Ecto neural progenitor cell (in vitro differentiated cells): ENCODE data around the gene CFAP44.
"Not testable (repeated sequence)": the region's sequence is repeated elsewhere in the genome, so short reads cannot be mapped to it uniquely, and the experiment has no call there.

Experiments
- DNase-seq: peaks from one replicate; pipeline ENCODE4 v3.0.0-alpha.2; 2018; ENCODE audit warnings: low spot score

CFAP44 gene

DNA sequence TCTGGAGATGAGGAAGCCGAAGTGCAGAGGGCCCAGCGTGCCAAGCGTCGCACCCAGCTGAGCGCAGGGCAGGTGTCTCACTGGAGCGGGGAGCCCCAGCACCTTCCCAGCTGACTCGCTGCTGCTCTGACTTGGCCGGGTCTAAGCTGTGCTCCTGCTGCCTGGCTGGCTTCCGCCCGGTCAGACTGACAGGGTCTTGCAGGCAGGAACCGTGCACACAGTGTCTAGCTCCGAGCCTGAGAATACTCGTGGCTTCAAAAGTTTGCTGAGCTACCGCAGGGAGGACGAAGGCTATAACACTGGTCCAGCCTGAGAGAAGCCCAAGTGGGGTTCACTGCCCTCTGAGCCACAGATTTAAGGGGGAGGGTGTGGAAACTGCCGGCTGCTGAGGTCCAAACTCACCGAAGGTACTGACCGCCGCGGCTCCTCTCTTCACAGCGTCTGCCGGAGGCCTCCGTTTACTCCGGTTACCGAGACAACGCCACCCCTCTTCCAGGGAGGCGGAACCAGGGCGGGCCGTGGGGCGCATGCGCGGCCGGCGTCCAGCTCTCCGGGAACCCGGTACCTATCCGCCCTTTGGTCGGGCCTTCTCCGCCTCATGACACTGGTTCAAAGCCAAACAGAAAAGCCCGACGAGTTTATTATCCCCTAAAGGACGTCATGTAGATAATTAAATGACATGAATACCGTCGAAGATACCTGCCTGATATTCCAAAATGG is at the start of gene CFAP44:
Gene CFAP44 (minus strand): TSS at position 443 of the 720 bp plus-strand sequence. CDS start 7,829 bp downstream, outside the sequence.
- DNase-seq, result peak; percentile 91

- DNase-seq, result no peak
Measured at GRCh38 chr3:113485161-113485609, 43.9 kb upstream of the CFAP44 start.

DNA sequence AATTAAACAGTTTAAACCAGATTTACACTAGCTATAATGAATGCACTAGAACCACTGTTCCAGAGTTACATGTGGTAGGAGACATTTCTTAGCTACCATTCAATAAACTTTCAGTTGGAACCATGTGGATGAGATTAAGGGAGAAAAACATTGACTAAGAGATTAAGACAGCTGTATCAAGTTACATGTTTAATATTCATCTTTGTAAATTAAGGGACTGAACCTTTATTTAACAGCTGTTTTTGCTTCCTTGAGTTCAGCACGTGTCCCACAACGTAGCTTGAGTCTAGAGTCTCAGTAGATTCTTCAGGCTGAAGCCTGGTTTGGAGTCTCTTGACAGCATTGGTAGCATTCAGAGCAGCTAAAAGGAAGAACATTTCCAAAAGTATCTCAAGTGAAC is 27.2 kb upstream of the CFAP44 start:
- DNase-seq, result no peak

- no peak for DNase-seq
Measured at GRCh38 chr3:113461488-113461887, 20.2 kb upstream of the CFAP44 start.

- DNase-seq, result not testable (repeated sequence)
Measured at GRCh38 chr3:113458554-113458953, 17.3 kb upstream of the CFAP44 start.

GRCh38 chr3:113455446-113455845 is 14.2 kb upstream of the CFAP44 start:
- DNase-seq, result no peak

- DNase-seq, result no peak
Measured at GRCh38 chr3:113454630-113455029, 13.3 kb upstream of the CFAP44 start.

- no peak for DNase-seq
Measured at GRCh38 chr3:113454057-113454456, 12.8 kb upstream of the CFAP44 start.

DNA sequence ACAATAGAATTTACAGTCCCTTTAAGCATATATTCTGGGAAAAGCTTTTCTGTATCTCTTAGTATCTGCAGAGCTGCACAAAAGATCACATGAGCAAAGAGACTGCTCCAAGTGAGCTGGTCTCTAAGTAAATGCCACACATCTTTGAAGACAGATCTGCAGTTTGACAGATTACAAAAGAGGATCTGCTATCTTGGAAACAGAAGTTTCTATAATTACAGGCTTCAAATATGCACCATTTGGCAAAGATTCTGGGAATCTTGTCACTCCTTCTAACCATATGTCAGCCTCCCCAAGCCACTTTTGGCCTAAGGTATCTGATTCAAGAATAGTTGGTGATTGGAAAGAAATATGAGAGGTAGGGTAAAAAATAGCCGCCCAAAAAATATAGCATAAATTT is 9.6 kb upstream of the CFAP44 start:
- no peak for DNase-seq

- no peak for DNase-seq
Measured at GRCh38 chr3:113439606-113440005, 1.7 kb downstream of the CFAP44 start.

DNA sequence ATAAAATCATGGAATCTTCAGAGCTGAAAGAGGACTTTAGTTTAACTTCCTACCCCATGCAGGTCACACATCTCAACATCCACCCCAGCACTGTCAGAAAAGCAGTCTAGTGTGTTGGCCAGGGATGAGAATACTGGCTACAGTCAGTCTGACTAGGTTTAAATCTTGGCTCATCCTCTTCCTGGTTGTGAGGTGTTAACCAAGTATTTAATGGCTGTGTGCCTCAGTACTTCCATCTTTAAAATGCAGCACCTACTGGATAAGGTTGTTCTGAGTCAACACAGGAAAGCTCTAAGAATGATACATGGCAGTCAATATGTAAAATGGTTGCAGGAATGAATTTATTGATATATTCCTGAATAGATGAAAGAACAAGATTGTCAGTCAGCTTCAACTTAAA is 3.1 kb downstream of the CFAP44 start:
- DNase-seq, result no peak

DNA sequence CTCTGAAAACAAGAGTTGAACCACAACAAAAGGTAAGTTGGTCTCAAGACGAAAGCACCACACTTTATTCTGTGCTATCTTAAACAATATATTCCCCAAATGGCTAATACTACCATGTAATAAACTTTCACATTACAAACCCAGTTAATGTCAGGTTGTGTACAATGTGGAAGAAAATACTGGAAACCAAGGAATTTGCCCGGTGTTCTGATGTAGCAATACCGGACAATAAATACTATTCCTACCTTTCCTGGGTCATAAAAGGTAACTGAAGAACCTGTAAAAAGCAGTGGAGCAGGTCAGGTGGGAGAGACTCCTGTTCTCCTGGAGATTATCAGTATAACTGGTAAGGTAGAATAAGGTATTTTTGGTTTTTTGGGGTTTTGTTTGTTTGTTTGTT is 3.9 kb downstream of the CFAP44 start:
- no peak for DNase-seq

DNA sequence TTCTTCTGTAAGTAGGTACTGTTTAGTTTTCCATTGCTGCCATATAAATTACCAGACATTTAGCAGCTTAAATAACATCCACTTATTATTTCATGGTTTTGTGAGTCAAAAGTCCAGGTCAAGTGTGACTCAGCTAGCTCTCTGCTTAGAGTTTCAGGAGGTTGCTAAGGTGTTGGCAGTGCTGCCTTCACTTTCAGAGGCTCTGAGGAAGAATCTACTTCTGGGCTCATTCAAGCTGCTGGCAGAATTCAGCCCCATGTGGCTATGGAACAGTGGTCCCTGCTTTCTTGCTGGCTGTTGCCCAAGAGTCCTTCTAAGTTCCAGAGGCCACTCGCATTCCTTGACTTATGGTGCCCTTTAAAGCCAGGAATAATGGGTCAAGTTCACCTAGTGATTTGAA is 4.5 kb downstream of the CFAP44 start:
- DNase-seq, result no peak

- no peak for DNase-seq
Measured at GRCh38 chr3:113431811-113432210, 9.5 kb downstream of the CFAP44 start.

GRCh38 chr3:113428581-113428980 is 12.7 kb downstream of the CFAP44 start:
- DNase-seq, result no peak

DNA sequence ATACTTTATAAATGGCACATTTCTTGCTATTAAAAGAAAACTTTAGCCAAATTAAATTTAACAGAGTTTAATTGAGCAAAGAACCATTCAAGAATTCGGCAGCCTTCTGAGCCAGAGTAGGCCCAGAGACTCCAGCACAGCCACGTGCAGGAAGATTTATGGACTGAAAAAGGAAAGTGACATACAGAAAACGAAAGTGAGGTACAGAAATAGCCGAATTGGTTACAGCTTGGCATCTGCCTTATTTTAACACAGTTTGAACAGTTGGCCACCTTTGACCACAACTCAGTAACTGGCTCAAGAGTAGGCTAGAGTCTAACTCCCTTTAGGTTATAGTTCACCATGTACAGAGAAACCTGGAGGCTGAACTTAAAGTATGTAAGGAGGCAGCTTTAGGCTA is 17.6 kb downstream of the CFAP44 start:
- DNase-seq, result no peak

DNA sequence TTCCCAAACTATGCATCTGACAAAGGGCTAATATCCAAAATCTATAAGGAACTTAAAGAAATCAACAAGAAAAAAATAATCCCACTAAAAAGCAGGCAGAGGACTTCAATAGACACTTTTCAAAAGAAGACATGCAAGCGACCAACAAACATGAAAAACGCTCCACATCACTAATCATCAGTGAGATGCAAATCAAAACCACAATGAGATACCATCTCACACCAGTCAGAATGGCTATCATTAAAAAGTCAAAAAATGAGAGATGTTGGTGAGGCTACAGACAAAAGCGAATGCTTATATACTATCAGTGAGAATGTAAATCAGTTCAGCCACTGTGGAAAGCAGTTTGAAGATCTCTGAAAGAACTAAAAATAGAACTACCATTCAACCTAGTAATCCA is 20.2 kb downstream of the CFAP44 start:
- no peak for DNase-seq

- no peak for DNase-seq
Measured at GRCh38 chr3:113409676-113410075, 31.6 kb downstream of the CFAP44 start.

DNA sequence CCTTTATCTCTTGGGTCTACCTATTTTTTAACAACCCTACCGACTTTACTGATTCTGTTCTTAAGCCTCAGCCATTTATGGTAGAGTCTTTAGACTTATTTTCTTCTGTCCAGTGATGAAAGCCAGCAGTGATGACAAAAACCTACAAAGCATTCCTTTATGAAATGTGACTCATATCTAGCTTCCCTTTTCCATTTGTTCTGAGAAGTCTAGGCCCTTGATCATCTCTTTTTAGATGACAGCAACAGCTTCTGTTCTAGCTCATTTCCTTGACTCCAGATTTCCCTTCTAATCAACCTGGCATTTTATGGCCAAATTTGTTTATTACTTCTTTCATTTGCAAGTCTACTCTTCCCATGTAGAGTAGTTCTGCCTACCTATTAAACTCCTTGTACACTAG is 36.1 kb downstream of the CFAP44 start:
- DNase-seq, result no peak

DNA sequence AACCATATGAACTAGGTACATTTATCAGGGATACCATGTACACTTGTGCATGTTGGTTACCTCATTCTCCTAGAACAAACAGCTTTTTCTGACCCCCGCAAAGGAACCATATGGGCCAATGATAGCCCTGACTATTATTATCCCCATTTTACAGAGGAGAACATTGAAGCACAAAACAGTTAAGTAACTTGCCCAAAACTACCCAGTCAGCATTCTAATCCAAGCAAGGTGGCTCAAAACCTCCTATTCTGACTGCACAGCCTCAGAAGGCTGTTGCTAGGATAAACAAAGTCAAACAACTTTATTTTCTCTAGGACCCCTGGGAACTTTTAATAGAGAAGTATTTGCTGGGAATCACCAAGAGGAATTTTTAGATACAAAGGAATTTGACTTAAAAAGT is 36.7 kb downstream of the CFAP44 start:
- no peak for DNase-seq
